CD4-positive, alpha-beta T cell treated with Interleukin-17A for 1 hour (primary cell): Measurements from ENCODE around the gene MAPRE3.
"Not testable (repeated sequence)": the region's sequence is repeated elsewhere in the genome, so short reads cannot be mapped to it uniquely, and the experiment has no call there.

Experiments
- DNase-seq: peaks from one replicate; pipeline ENCODE4 v3.0.0-alpha.2; 2020

MAPRE3 gene

GRCh38 chr2:27073782-27074181 lies 103.3 kb downstream of the MAPRE3 start:
- DNase-seq: no peak

GRCh38 chr2:27074738-27075565 lies 104.5 kb downstream of the MAPRE3 start:
- DNase-seq: peak; percentile 65

- DNase-seq: not testable (repeated sequence)
Observed at GRCh38 chr2:27075566-27075871, 105.1 kb downstream of the MAPRE3 start.

GRCh38 chr2:27076323-27076722 lies 105.9 kb downstream of the MAPRE3 start:
- DNase-seq: no peak
